Duodenal mucosa (tissue), 2 donors: ENCODE data around the gene CORO2B.
"Not testable (repeated sequence)": the region's sequence is repeated elsewhere in the genome, so short reads cannot be mapped to it uniquely, and the experiment has no call there.

Experiments used
- H3K27ac ChIP-seq: one replicate; pipeline ENCODE4 v1.7.0; 2013; ENCODE audit warnings: low read depth, low read length
- H3K27me3 ChIP-seq, 2 donors: one replicate each; pipeline ENCODE4 v1.7.0; 2013; ENCODE audit warnings: low read length in 2 of 2, control low read depth in 1 of 2; ENCODE audit not compliant: insufficient read depth in 2 of 2, control insufficient read depth in 1 of 2
- H3K36me3 ChIP-seq, 2 donors: one replicate each; pipeline ENCODE4 v1.7.0; 2013; ENCODE audit warnings: low read length in 2 of 2, control low read depth in 1 of 2; ENCODE audit not compliant: insufficient read depth in 2 of 2, control insufficient read depth in 1 of 2
- H3K4me1 ChIP-seq, 2 donors: one replicate each; pipeline ENCODE4 v1.7.0; 2013; ENCODE audit warnings: low read length in 2 of 2, control low read depth in 1 of 2; ENCODE audit not compliant: insufficient read depth in 2 of 2, control insufficient read depth in 1 of 2
- H3K4me3 ChIP-seq, 2 donors: one replicate each; pipeline ENCODE4 v1.7.0; 2013; ENCODE audit warnings: low read length in 2 of 2, low read depth in 1 of 2
- H3K9ac ChIP-seq, 2 donors: one replicate each; pipeline ENCODE4 v1.7.0; 2013; ENCODE audit warnings: low read length in 2 of 2, low read depth in 1 of 2
- H3K9me3 ChIP-seq, 2 donors: one replicate each; pipeline ENCODE4 v1.7.0; 2013; ENCODE audit warnings: low read length in 2 of 2, control low read depth in 1 of 2; ENCODE audit not compliant: control insufficient read depth in 1 of 2

CORO2B gene

GRCh38 chr15:68604840-68605478, 26.2 kb downstream of the CORO2B start:
- H3K4me1 ChIP-seq, H3K4me3 ChIP-seq, H3K9ac ChIP-seq, H3K27me3 ChIP-seq, H3K36me3 ChIP-seq, H3K27ac ChIP-seq, H3K9me3 ChIP-seq: not testable (repeated sequence)

GRCh38 chr15:68606375-68606774, 27.6 kb downstream of the CORO2B start:
- Histone ChIP-seq H3K4me3 (no peak overlapping the region), H3K9me3 (peaks cover 4% of the 10 kb centered on the region in 2 donors), H3K27ac (no peak overlapping the region), H3K9ac (no peak overlapping the region), H3K36me3 (no peaks in the 10 kb centered on the region), H3K4me1 (no peaks in the 10 kb centered on the region), H3K27me3 (no peaks in the 10 kb centered on the region)

GRCh38 chr15:68608206-68608843, 29.5 kb downstream of the CORO2B start:
- H3K27ac ChIP-seq: no peak overlapping the region
- H3K9me3 ChIP-seq: peaks cover 4% of the 10 kb centered on the region in 2 donors
- H3K4me3 ChIP-seq: no peak overlapping the region
- H3K9ac ChIP-seq: no peak overlapping the region
- H3K4me1 ChIP-seq: no peaks in the 10 kb centered on the region
- no peaks in the 10 kb centered on the region for H3K36me3 ChIP-seq
- no peaks in the 10 kb centered on the region for H3K27me3 ChIP-seq

GRCh38 chr15:68608844-68609232, 30.0 kb downstream of the CORO2B start:
- H3K9me3 ChIP-seq: peaks cover 4% of the 10 kb centered on the region in 2 donors
- no peak overlapping the region for H3K9ac ChIP-seq
- H3K36me3 ChIP-seq: no peaks in the 10 kb centered on the region
- no peaks in the 10 kb centered on the region for H3K27me3 ChIP-seq
- H3K4me3 ChIP-seq: no peak overlapping the region
- no peak overlapping the region for H3K27ac ChIP-seq
- no peaks in the 10 kb centered on the region for H3K4me1 ChIP-seq

- Histone ChIP-seq H3K9ac (no peak overlapping the region), H3K27me3 (no peaks in the 10 kb centered on the region), H3K4me3 (no peak overlapping the region), H3K9me3 (peaks cover 4% of the 10 kb centered on the region in 2 donors), H3K4me1 (no peaks in the 10 kb centered on the region), H3K27ac (no peak overlapping the region), H3K36me3 (no peaks in the 10 kb centered on the region)
Observed at GRCh38 chr15:68609629-68610028, 30.8 kb downstream of the CORO2B start.

DNA sequence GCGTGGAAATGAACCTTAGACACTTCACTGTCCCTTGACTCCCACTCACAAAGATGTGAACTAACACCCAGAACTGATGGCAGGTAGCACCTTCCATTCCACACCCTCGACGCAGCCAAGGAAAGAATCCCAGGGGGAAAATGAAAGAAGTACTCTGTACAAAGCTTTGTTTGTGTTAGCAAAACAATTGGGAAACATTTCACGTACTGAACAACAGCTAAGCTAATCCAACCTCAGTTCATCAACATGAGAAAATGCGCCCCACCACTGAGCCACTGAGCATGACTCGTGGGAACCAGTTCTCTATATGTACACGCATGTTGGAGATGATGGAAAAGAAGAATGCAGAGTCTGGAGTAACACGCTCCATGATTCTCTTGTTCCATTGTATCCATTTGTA, 32.0 kb downstream of the CORO2B start:
- H3K4me1 ChIP-seq: no peaks in the 10 kb centered on the region
- H3K27me3 ChIP-seq: no peaks in the 10 kb centered on the region
- H3K36me3 ChIP-seq: no peaks in the 10 kb centered on the region
- no peak overlapping the region for H3K9ac ChIP-seq
- no peak overlapping the region for H3K27ac ChIP-seq
- peaks cover 4% of the 10 kb centered on the region in 2 donors for H3K9me3 ChIP-seq
- no peak overlapping the region for H3K4me3 ChIP-seq

- H3K36me3 ChIP-seq: no peaks in the 10 kb centered on the region
- no peak overlapping the region for H3K4me3 ChIP-seq
- H3K9ac ChIP-seq: no peak overlapping the region
- no peaks in the 10 kb centered on the region for H3K9me3 ChIP-seq
- H3K27me3 ChIP-seq: no peaks in the 10 kb centered on the region
- H3K4me1 ChIP-seq: no peaks in the 10 kb centered on the region
- no peak overlapping the region for H3K27ac ChIP-seq
Observed at GRCh38 chr15:68612503-68612902, 33.7 kb downstream of the CORO2B start.

DNA sequence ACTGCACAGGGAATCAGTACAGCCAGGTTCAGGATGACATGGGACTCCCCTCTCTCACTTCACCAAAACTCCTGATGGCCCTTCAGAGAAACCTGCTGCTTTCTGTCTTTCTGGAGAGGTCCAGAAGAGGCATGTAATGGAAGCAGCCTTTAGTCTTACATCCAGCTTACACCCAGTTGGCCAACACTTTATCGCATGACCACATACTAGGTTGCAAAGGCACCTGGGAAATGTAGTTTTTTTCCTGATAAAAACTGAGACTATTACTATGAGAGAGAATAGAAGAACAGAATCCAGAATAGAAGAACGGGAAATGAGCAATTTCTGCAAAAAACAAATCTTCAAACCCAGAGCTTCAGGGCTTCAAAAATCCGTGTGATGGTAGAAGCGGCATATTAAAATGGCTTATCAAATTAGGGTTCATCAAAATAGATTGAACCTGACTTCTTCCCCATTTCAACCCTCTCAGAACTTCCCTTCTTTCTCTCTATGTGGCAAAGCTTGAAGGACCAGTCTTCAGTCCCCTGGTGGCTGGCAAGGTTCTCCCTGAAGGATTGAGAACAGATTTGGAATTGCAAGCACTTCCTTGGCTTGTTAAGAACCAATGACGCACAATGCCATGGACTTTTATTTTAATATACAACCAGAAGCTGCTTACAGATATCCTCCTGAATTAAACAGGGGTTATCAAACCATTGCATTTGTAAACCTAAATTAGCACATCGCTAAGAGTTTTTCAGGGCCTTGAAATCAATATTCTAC, 34.4 kb downstream of the CORO2B start:
- Histone ChIP-seq H3K4me3 (no peak overlapping the region), H3K27ac (no peak overlapping the region), H3K4me1 (no peaks in the 10 kb centered on the region), H3K9me3 (no peaks in the 10 kb centered on the region), H3K36me3 (no peaks in the 10 kb centered on the region), H3K9ac (no peak overlapping the region), H3K27me3 (peaks cover 0 to 2% of the 10 kb centered on the region in 2 donors)

- H3K27me3 ChIP-seq: peaks cover 0 to 2% of the 10 kb centered on the region in 2 donors
Observed at GRCh38 chr15:68614286-68615035, 35.7 kb downstream of the CORO2B start.

GRCh38 chr15:68615301-68615700, 36.5 kb downstream of the CORO2B start:
- Histone ChIP-seq H3K9me3 (no peaks in the 10 kb centered on the region), H3K27me3 (peaks cover 0 to 2% of the 10 kb centered on the region in 2 donors), H3K36me3 (no peaks in the 10 kb centered on the region), H3K9ac (no peak overlapping the region), H3K27ac (no peak overlapping the region), H3K4me3 (no peak overlapping the region), H3K4me1 (no peaks in the 10 kb centered on the region)

More at GRCh38 chr15:68614286-68615035, 35.7 kb downstream of the CORO2B start:
- no peak overlapping the region for H3K4me3 ChIP-seq
- no peak overlapping the region for H3K27ac ChIP-seq
- no peaks in the 10 kb centered on the region for H3K36me3 ChIP-seq
- H3K9me3 ChIP-seq: no peaks in the 10 kb centered on the region
- no peak overlapping the region for H3K9ac ChIP-seq
- no peaks in the 10 kb centered on the region for H3K4me1 ChIP-seq
